Ovary (tissue), 3 donors: ENCODE results near the gene CDC34.

ENCODE experiments used
- CTCF ChIP-seq, 3 donors: fragments of 450-650 bp in 2 of 3; fragments of 200-600 bp in 1 of 3; IDR thresholded peaks; one replicate each; pipeline versions ENCODE4 v1.5.1 to v1.8.0; 2016 to 2022; ENCODE audit warnings: antibody characterized with exemption in 3 of 3, mild to moderate bottlenecking in 1 of 3
- POLR2A ChIP-seq: fragments of 450-650 bp; IDR thresholded peaks from one replicate; pipeline ENCODE4 v1.6.1; 2017; ENCODE audit warnings: antibody characterized with exemption, mild to moderate bottlenecking, moderate library complexity
- donor health status: DM: no; HTN: no; CAD: no.

GRCh38 chr19:514166-514663, 17.3 kb upstream of the CDC34 start:
- TF ChIP-seq CTCF (IDR thresholded peaks at IDR 0.05) (no peak), POLR2A (no peak)
